ENCODE measurements around the gene PLXNA2. TPM values are rescaled to one million over a fixed set of nuclear protein-coding genes. Genes with fewer than 3 reads are reported as not detected.

The PLXNA2 gene
- total RNA-seq, 2 experiments from 2014 or later: 0.13 to 0.23 TPM

- ATAC-seq: no peak
- Mint-ChIP-seq H3K27me3 (peaks cover 35% of the 10 kb centered on the region), H3K9me3 (no peaks in the 10 kb centered on the region), H3K27ac (no peak overlapping the region), H3K4me1 (ENCODE audit: low read depth) (no peaks in the 10 kb centered on the region), H3K36me3 (ENCODE audit: low read depth) (no peaks in the 10 kb centered on the region), H3K4me3 (no peak overlapping the region)
- intact Hi-C loops (cut with micrococcal nuclease): no loop called here
- TF ChIP-seq CTCF (IDR thresholded peaks at IDR 0.05): no peak
- no peak for DNase-seq
- ChIA-PET POLR2A (no interaction called here), CTCF (no interaction called here)
Observed at GRCh38 chr1:208271236-208271635, 27.1 kb upstream of the PLXNA2 start.

GRCh38 chr1:208270651-208271141 lies 26.5 kb upstream of the PLXNA2 start:
- no peak overlapping the region for H3K4me3 Mint-ChIP-seq
- no peaks in the 10 kb centered on the region for H3K4me1 Mint-ChIP-seq (ENCODE audit: low read depth)
- TF ChIP-seq CTCF (IDR thresholded peaks at IDR 0.05): no peak
- no peaks in the 10 kb centered on the region for H3K36me3 Mint-ChIP-seq (ENCODE audit: low read depth)
- intact Hi-C loops (cut with micrococcal nuclease): no loop called here
- ChIA-PET POLR2A (no interaction called here), CTCF (interaction anchor here (2.8 kb wide), 1 partner anchor 26 kb away, joined by 11 read pairs; the partner anchor contains the start of gene PLXNA2)
- peaks cover 31% of the 10 kb centered on the region for H3K27me3 Mint-ChIP-seq
- H3K9me3 Mint-ChIP-seq: no peaks in the 10 kb centered on the region
- no peak overlapping the region for H3K27ac Mint-ChIP-seq
- DNase-seq (no peak), ATAC-seq (no peak)

GRCh38 chr1:208269338-208269666 lies 25.1 kb upstream of the PLXNA2 start:
- no peak for TF ChIP-seq CTCF (IDR thresholded peaks at IDR 0.05)

GRCh38 chr1:208268541-208269337 lies 24.6 kb upstream of the PLXNA2 start:
- intact Hi-C loops (cut with micrococcal nuclease): no loop called here
- H3K4me1 Mint-ChIP-seq (ENCODE audit: low read depth): no peaks in the 10 kb centered on the region
- no peaks in the 10 kb centered on the region for H3K36me3 Mint-ChIP-seq (ENCODE audit: low read depth)
- POLR2A ChIA-PET: interaction anchor here (0.6 kb wide), 1 partner anchor 199 kb away, joined by 3 read pairs; no protein-coding TSS in a partner anchor
- H3K27me3 Mint-ChIP-seq: peaks cover 24% of the 10 kb centered on the region
- TF ChIP-seq CTCF (IDR thresholded peaks at IDR 0.05): no peak
- H3K9me3 Mint-ChIP-seq: no peaks in the 10 kb centered on the region
- ATAC-seq (no peak), DNase-seq (no peak)
- H3K4me3 Mint-ChIP-seq: no peak overlapping the region
- no peak overlapping the region for H3K27ac Mint-ChIP-seq
- CTCF ChIA-PET: interaction anchor here (0.6 to 2.8 kb wide), 3 partner anchors 24 to 253 kb away, joined by 3 to 11 read pairs (median 3); partner anchors contain the start of gene PLXNA2

More at GRCh38 chr1:208269338-208269666, 25.1 kb upstream of the PLXNA2 start:
- DNase-seq (no peak), ATAC-seq (no peak)
- intact Hi-C loops (cut with micrococcal nuclease): no loop called here
- Mint-ChIP-seq H3K27me3 (peaks cover 22% of the 10 kb centered on the region), H3K4me3 (no peak overlapping the region), H3K4me1 (ENCODE audit: low read depth) (no peaks in the 10 kb centered on the region), H3K36me3 (ENCODE audit: low read depth) (no peaks in the 10 kb centered on the region), H3K9me3 (no peaks in the 10 kb centered on the region), H3K27ac (no peak overlapping the region)
- CTCF ChIA-PET: interaction anchor here (2.8 kb wide), 1 partner anchor 24 kb away, joined by 11 read pairs; the partner anchor contains the start of gene PLXNA2
- POLR2A ChIA-PET: no interaction called here

- H3K4me1 Mint-ChIP-seq (ENCODE audit: low read depth): no peaks in the 10 kb centered on the region
- ATAC-seq (no peak), DNase-seq (no peak)
- H3K27me3 Mint-ChIP-seq: peaks cover 22% of the 10 kb centered on the region
- intact Hi-C loops (cut with micrococcal nuclease): no loop called here
- ChIA-PET CTCF (interaction anchor here (2.2 kb wide), 1 partner anchor 21 kb away, joined by 6 read pairs; the partner anchor contains the start of gene PLXNA2), POLR2A (no interaction called here)
- H3K9me3 Mint-ChIP-seq: no peaks in the 10 kb centered on the region
- TF ChIP-seq CTCF (IDR thresholded peaks at IDR 0.05): no peak
- no peaks in the 10 kb centered on the region for H3K36me3 Mint-ChIP-seq (ENCODE audit: low read depth)
- H3K4me3 Mint-ChIP-seq: no peak overlapping the region
- no peak overlapping the region for H3K27ac Mint-ChIP-seq
Observed at GRCh38 chr1:208265525-208265924, 21.3 kb upstream of the PLXNA2 start.
